WI38 (cell line): Measurements from ENCODE around the gene UGT1A5.

Experiments
- H3K4me3 ChIP-seq: 2 replicates; pipeline ENCODE4 v1.5.1; 2011; ENCODE audit warnings: low read depth, mild to moderate bottlenecking, control low read depth, low read length
- TF ChIP-seq, protein P1 (sequence below): IDR thresholded peaks from 2 replicates; pipeline ENCODE4 v1.5.1; 2012; ENCODE audit warnings: low read depth, mild to moderate bottlenecking, control low read depth, low read length

UGT1A5 gene

DNA sequence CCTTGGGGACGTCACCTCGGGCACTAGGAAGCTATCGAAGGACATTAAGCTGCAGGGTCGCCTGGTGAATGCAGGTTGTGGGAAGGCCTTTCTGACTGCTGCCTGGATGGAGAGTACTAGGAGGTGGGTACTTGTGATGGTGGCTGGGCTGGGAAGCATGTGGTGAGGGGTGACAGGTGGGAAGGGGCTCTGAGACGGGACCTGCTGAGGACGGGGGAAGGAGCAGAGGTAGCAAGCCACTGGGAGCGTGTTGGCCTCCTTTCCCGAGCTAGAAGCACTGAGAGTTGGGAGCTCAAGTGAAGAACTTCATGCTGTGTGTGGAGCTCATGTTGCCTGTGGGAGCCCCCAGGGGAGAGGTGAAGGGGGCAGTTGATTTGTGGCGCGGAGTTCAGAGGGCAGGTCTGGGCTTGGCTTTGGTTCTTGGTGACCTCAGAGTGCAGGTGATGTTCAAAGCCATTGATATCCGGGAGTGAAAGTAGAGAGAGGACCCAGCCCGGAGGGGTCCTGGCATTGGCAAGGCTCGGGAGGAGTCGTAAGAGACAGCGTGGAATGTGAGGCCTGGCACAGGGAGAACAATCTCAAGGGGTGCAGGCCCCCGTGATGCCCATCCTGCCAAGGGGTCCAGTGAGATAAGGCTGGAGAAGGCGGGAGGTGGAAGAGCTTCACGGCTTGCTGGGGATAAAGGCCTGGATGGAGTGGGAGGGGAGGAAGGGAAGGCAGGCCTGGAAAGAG, 78.6 kb downstream of the UGT1A5 start:
- TF ChIP-seq, protein P1, sequence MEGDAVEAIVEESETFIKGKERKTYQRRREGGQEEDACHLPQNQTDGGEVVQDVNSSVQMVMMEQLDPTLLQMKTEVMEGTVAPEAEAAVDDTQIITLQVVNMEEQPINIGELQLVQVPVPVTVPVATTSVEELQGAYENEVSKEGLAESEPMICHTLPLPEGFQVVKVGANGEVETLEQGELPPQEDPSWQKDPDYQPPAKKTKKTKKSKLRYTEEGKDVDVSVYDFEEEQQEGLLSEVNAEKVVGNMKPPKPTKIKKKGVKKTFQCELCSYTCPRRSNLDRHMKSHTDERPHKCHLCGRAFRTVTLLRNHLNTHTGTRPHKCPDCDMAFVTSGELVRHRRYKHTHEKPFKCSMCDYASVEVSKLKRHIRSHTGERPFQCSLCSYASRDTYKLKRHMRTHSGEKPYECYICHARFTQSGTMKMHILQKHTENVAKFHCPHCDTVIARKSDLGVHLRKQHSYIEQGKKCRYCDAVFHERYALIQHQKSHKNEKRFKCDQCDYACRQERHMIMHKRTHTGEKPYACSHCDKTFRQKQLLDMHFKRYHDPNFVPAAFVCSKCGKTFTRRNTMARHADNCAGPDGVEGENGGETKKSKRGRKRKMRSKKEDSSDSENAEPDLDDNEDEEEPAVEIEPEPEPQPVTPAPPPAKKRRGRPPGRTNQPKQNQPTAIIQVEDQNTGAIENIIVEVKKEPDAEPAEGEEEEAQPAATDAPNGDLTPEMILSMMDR, result no peak
- H3K4me3 ChIP-seq, result no peak overlapping the region

DNA sequence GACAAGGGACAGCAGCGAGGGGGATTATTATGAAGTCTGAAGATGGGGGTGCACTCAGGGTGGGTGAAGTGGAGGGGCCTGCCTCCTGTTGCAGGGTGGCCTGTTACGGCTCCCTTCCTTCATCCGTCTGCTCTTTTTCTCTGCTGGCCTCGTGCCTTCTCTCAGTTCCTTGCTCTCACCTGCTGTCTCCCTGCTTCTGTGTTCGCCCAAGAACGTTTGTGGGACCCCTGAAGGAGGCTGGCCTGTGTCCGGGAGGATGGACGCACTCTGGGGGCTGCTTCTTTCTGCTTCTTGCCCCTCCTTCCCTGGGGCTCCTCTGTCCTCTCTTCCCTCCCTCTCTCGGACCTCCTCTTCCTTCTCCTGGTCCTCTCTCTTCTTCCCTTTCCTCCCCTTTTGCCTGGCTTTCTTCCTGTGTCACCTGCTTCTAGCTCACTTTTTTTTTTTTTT, 79.2 kb downstream of the UGT1A5 start:
- H3K4me3 ChIP-seq, result no peak overlapping the region
- TF ChIP-seq, protein P1, result no peak

DNA sequence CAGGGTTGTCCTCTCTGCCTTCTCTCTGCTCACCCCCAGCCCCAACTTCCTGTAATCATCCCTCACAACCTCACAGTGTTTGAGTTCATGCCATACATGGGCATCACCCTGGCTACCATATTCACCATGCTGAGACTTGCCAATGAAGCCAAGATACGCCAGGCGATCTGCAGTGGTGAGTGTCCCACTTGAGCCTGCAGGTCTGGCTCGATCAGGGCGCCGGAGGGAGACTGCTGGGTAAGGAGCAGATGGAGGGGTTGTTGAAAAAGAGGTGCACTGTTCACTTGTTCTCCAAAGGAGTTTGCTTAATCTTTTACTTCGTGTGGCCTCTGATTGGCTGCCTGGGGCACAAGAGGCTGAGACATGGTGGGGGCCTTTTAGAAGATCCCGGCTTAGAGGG, 80.0 kb downstream of the UGT1A5 start:
- no peak overlapping the region for H3K4me3 ChIP-seq
- TF ChIP-seq, protein P1, result no peak

DNA sequence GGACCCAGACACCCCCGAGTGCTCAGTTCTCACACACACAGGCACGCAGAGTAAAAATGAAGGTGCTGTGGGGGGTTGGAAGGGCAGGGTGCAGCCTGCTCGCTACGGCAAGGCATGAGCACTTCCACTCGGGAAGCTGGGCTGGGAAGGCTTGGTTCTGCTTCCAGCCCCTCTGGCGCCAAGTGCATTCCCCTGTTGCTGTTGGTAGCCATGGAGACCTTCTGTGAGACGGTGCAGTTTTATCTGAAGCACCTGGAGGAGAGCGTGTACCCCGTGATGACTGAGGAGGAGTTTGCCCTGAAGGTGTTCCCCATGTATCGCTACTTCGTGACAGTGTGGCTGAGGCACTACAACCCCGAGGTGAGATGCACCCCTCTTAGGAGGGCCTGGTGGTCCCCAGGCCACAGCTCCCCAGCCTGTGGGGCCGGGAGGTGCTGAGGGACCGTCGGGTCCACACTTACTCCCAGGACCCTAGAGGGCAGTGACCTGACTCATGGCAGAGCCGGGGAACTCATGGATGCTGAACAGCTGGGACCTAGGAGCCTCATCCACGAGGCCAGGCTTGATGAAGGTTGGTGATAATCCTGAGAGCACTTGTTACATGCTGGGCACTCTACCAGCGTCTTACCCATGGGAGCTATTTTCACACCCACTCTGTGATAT, 80.9 kb downstream of the UGT1A5 start:
- no peak overlapping the region for H3K4me3 ChIP-seq
- TF ChIP-seq, protein P1, result no peak

DNA sequence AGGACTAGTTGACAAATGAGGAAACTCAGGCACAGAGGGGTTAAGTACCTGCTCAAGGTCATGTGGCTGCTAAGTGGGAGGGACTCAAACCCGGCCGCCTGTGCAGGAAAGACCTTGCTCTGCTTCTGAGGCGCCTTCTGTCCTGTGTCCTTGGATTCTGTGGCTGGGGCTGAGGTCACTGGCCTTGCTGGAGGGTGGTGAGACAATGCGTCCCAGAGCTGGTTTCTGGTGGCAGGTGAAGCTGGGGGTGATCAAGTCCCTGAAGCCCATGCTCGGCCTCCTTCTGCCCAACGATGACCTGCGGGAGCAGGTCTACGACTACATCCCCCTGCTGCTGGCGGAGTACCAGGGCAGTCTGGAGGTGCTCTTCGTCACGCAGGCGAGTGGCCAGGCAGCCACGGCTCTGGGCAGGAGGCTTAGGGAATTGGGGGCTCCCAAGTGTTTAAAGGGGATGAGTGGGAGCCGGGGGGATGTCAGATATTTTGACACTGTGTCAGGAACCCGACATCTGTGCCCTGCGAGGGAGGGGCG, 81.5 kb downstream of the UGT1A5 start:
- TF ChIP-seq, protein P1, result no peak
- no peak overlapping the region for H3K4me3 ChIP-seq

DNA sequence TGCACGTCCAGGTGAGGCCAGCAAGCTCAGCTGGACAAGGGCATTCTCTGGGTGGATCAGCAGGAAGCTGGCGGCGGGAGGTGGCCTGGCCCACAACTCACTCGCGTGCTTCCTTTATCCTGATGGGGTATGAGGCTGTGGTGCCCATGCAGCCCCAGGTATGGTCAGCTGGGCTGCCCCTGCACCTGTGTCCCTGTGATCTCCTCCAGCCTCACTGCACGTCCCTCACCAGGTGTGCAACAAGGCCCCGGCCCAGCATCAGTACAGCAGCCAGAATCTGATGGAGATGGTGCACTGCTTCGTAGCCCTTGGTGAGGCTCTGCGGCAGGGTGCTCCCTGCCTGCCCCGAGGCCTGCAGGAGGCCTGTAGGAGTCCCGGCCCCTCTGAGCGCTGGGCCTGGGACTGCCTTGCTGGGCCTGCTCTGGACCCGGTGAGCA, 83.0 kb downstream of the UGT1A5 start:
- TF ChIP-seq, protein P1, result no peak
- H3K4me3 ChIP-seq, result no peak overlapping the region

DNA sequence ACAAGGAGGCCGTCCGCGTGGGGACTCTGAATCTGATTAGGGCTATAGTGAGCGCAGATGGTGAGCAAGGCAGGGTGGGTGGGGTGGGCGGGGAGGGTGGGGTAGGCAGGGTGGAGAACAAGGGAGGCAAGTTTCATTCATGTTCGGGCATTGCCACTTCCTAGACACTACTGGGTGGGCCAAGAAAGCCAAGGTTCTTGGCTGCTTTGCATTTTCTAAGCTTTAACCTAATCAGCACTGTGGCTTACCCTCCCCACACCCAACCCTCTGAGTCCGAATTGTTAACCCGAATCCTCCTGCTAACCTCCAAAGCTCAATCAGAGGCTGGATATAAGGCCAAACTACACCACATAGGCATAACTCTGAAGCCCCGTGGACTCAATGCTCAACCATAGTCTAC, 83.5 kb downstream of the UGT1A5 start:
- TF ChIP-seq, protein P1, result no peak
- H3K4me3 ChIP-seq, result no peak overlapping the region
